Mammary epithelial cell (primary cell): ENCODE results near the gene WIPF1.

Experiments used
- CTCF ChIP-seq, 2 donors: IDR thresholded peaks in 1 of 2; conservative IDR thresholded peaks in 1 of 2; 2 replicates each; pipeline ENCODE4 v1.5.1; 2011 to 2012; ENCODE audit warnings: inconsistent platforms in 2 of 2, low read length in 2 of 2, mild to moderate bottlenecking in 2 of 2, control low read depth in 1 of 2, low read depth in 1 of 2; ENCODE audit not compliant: insufficient read depth in 1 of 2; ENCODE audit errors: extremely low read depth in 1 of 2
- EZH2 ChIP-seq: IDR thresholded peaks from 2 replicates; pipeline ENCODE4 v1.6.1; 2012; ENCODE audit warnings: low read length, inconsistent platforms, borderline replicate concordance

- TF ChIP-seq CTCF (conservative IDR thresholded peaks at IDR 0.05 in 1 of 2, IDR thresholded peaks at IDR 0.05 in 1 of 2; ENCODE audit: extremely low read depth in 1 of 2, insufficient read depth in 1 of 2, low read depth in 1 of 2, low read length in 2 of 2) (no peak), EZH2 (no peak)
These were observed 10.0 kb upstream of the WIPF1 start for GRCh38 chr2:174607584-174607983.
